OCI-LY3 (cell line): ENCODE results near the gene GPR135.

ENCODE experiments used
- H2AFZ ChIP-seq: fragments of 200-600, 300-600 bp; shearing (Covaris generic); 2 replicates; pipeline ENCODE4 v1.6.0; 2014; ENCODE audit warnings: antibody characterized with exemption, low read depth, low read length
- H3K27ac ChIP-seq: fragments of 200-600, 300-600 bp; sonication (generic); 2 replicates; pipeline ENCODE4 v1.5.1; 2014; ENCODE audit warnings: mild to moderate bottlenecking, low read length, moderate library complexity, mixed read lengths
- H3K27me3 ChIP-seq: fragments of 200-600, 300-600 bp; sonication (generic); 2 replicates; pipeline ENCODE4 v1.6.1; 2014; ENCODE audit warnings: low read depth, low read length, mixed read lengths
- H3K36me3 ChIP-seq: fragments of 200-600, 300-600 bp; sonication (generic); replicated peaks from 2 replicates; pipeline ENCODE3; 2014; ENCODE audit warnings: low read depth, low read length, mixed read lengths
- H3K4me1 ChIP-seq: fragments of 300-600, 200-600 bp; sonication (generic); 2 replicates; pipeline ENCODE4 v1.6.1; 2014; ENCODE audit warnings: low read length, mixed read lengths
- H3K4me2 ChIP-seq: fragments of 200-600, 300-600 bp; sonication (generic); 2 replicates; pipeline ENCODE4 v1.6.1; 2014; ENCODE audit warnings: low read length, mixed read lengths
- H3K4me3 ChIP-seq: fragments of 300-600, 200-600 bp; sonication (generic); 2 replicates; pipeline ENCODE4 v1.5.1; 2014; ENCODE audit warnings: antibody characterized with exemption, mild to moderate bottlenecking, low read length, moderate library complexity
- H3K79me2 ChIP-seq: fragments of 300-600, 200-600 bp; shearing (Covaris generic); 2 replicates; pipeline ENCODE4 v1.6.1; 2014; ENCODE audit warnings: mild to moderate bottlenecking, low read length, mixed read lengths
- H3K9ac ChIP-seq: fragments of 300-600, 200-600 bp; shearing (Covaris generic); 2 replicates; pipeline ENCODE4 v1.6.0; 2014; ENCODE audit warnings: mild to moderate bottlenecking, low read length, moderate library complexity
- H3K9me3 ChIP-seq: fragments of 200-600, 300-600 bp; shearing (Covaris generic); 2 replicates; pipeline ENCODE4 v1.6.1; 2014; ENCODE audit warnings: low read length, mixed read lengths; ENCODE audit not compliant: insufficient read depth
- H4K20me1 ChIP-seq: fragments of 200-600, 300-600 bp; sonication (generic); 2 replicates; pipeline ENCODE4 v1.6.1; 2016; ENCODE audit warnings: low read length, mixed read lengths; ENCODE audit not compliant: insufficient read depth
- CTCF ChIP-seq: fragments of 200-600, 300-600 bp; sonication (generic); IDR thresholded peaks from 2 replicates; pipeline ENCODE4 v1.5.1; 2014; ENCODE audit warnings: antibody characterized with exemption, low read length, low read depth
- EZH2phosphoT487 ChIP-seq: fragments of 200-600 bp; shearing (Covaris generic); IDR thresholded peaks from 2 replicates; pipeline ENCODE4 v1.6.1; 2018; ENCODE audit warnings: antibody characterized with exemption, mixed run types, low read depth

GPR135 gene

GRCh38 chr14:59461891-59462290, 3.3 kb downstream of the GPR135 start:
- H3K27me3 ChIP-seq, result no peaks in the 10 kb centered on the region
- H3K79me2 ChIP-seq, result no peaks in the 10 kb centered on the region
- H3K4me1 ChIP-seq, result no peaks in the 10 kb centered on the region
- H3K9ac ChIP-seq, result no peak overlapping the region
- H4K20me1 ChIP-seq, result no peaks in the 10 kb centered on the region
- no peak overlapping the region for H3K4me2 ChIP-seq
- peaks cover 38% of the 10 kb centered on the region for H3K36me3 ChIP-seq
- H3K9me3 ChIP-seq, result no peaks in the 10 kb centered on the region
- H2AFZ ChIP-seq, result no peak overlapping the region
- no peak overlapping the region for H3K27ac ChIP-seq
- TF ChIP-seq CTCF, result no peak
- no peak overlapping the region for H3K4me3 ChIP-seq

- H3K27me3 ChIP-seq, result no peaks in the 10 kb centered on the region
- TF ChIP-seq EZH2phosphoT487 (no peak), CTCF (no peak)
- H3K27ac ChIP-seq, result no peak overlapping the region
- H3K36me3 ChIP-seq, result peaks cover 40% of the 10 kb centered on the region
- no peak overlapping the region for H2AFZ ChIP-seq
- no peaks in the 10 kb centered on the region for H4K20me1 ChIP-seq
- H3K4me2 ChIP-seq, result no peak overlapping the region
- H3K4me1 ChIP-seq, result no peaks in the 10 kb centered on the region
- H3K79me2 ChIP-seq, result no peaks in the 10 kb centered on the region
- no peak overlapping the region for H3K4me3 ChIP-seq
- no peaks in the 10 kb centered on the region for H3K9me3 ChIP-seq
- H3K9ac ChIP-seq, result no peak overlapping the region
Measured at GRCh38 chr14:59460378-59460777, 4.8 kb downstream of the GPR135 start.

- Histone ChIP-seq H3K4me2 (no peak overlapping the region), H3K9me3 (no peaks in the 10 kb centered on the region), H4K20me1 (no peaks in the 10 kb centered on the region), H3K79me2 (no peaks in the 10 kb centered on the region), H3K27me3 (no peaks in the 10 kb centered on the region), H3K4me1 (no peaks in the 10 kb centered on the region), H3K4me3 (no peak overlapping the region), H3K27ac (no peak overlapping the region), H2AFZ (no peak overlapping the region), H3K36me3 (peaks cover 30% of the 10 kb centered on the region), H3K9ac (no peak overlapping the region)
- TF ChIP-seq CTCF, result no peak
- TF ChIP-seq EZH2phosphoT487, result no peak
Measured at GRCh38 chr14:59458486-59458885, 6.7 kb downstream of the GPR135 start.

GRCh38 chr14:59455411-59455810, 9.8 kb downstream of the GPR135 start:
- Histone ChIP-seq H3K4me3 (no peak overlapping the region), H3K79me2 (no peaks in the 10 kb centered on the region), H3K4me1 (no peaks in the 10 kb centered on the region), H2AFZ (no peak overlapping the region), H3K36me3 (peaks cover 25% of the 10 kb centered on the region), H3K27me3 (no peaks in the 10 kb centered on the region), H3K9ac (no peak overlapping the region), H3K9me3 (no peaks in the 10 kb centered on the region), H3K4me2 (no peak overlapping the region), H4K20me1 (no peaks in the 10 kb centered on the region), H3K27ac (no peak overlapping the region)
- TF ChIP-seq CTCF, result no peak
- TF ChIP-seq EZH2phosphoT487, result no peak
